ENCODE measurements around the gene GHRL. TPM values are rescaled to one million over a fixed set of nuclear protein-coding genes. Genes with fewer than 3 reads are reported as not detected.
A peak's percentile ranks its signal among the peaks of the same experiment; 100 is the strongest.

Gene GHRL
- total RNA-seq, 2 donors from 2014 or later, result 3.6 to 4.2 TPM

DNA sequence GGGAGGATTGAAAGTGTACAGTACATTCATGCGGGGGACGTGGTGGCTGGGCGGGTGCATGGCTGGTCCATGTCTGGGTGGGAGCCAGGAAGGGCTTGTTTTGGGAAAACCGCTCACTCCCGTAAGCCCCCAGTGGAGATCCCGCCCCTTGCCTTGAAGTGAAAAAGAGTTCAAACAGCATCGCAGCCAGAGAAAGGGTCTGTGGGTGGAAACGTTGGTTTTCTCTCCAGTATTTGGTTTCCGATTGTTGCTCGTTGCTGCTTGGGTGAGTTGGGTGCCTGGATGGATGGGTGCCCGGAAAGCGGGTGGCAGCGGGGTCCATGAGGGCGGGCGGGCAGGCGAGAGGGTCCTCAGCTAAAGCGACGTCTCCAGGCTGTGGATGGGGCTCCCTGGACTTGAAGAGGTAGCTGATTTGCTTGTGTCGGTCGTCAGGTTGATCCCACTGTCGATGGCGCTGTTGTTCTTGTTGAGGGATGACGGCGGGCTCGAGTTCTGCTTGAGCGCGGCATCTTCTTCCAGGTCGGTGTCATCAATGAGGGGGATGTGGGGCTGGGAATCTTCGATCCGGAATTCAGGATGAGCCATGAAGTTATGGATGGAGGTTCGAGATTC is 35.8 kb upstream of the GHRL start:
- Histone ChIP-seq H3K9me3 (no peaks in the 10 kb centered on the region), H3K4me1 (no peaks in the 10 kb centered on the region), H3K4me3 (no peak overlapping the region), H3K36me3 (replicated peaks in 1 of 2; ENCODE audit: insufficient read depth in 1 of 2, low read depth in 2 of 2) (no peaks in the 10 kb centered on the region), H3K27ac (no peak overlapping the region), H3K27me3 (peaks cover 0 to 4% of the 10 kb centered on the region in 2 donors)
- no peak for ATAC-seq
- WGBS, 2 donors, result 18 to 34% methylated on average over 27 to 31 of the region's 31 CpGs
- DNase-seq, result no peak
- TF ChIP-seq, protein P1, sequence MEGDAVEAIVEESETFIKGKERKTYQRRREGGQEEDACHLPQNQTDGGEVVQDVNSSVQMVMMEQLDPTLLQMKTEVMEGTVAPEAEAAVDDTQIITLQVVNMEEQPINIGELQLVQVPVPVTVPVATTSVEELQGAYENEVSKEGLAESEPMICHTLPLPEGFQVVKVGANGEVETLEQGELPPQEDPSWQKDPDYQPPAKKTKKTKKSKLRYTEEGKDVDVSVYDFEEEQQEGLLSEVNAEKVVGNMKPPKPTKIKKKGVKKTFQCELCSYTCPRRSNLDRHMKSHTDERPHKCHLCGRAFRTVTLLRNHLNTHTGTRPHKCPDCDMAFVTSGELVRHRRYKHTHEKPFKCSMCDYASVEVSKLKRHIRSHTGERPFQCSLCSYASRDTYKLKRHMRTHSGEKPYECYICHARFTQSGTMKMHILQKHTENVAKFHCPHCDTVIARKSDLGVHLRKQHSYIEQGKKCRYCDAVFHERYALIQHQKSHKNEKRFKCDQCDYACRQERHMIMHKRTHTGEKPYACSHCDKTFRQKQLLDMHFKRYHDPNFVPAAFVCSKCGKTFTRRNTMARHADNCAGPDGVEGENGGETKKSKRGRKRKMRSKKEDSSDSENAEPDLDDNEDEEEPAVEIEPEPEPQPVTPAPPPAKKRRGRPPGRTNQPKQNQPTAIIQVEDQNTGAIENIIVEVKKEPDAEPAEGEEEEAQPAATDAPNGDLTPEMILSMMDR (IDR thresholded peaks at IDR 0.05), result no peak
- TF ChIP-seq POLR2A (IDR thresholded peaks at IDR 0.05), result no peak
- intact Hi-C loops (cut with DNase I), result no loop called here

DNA sequence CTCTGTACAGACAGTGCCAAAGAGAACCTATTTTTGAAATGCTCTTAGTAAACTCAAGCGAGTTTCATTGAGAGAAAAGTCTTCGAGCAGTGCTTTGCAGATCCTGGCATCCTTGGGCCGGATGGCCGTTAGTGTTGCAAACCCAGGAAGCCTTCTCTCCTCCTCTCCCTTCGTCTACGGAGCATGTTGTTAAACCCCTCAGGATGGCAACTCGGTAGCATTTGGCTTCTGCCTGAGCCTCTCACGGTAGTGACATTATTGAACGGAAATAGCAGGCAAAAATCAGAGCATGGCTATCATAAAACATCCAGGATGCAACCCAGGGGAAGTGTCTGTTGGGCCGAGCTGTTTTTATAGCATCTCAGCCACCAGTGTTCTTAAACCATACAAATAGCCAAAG is 34.8 kb upstream of the GHRL start:
- intact Hi-C loops (cut with DNase I), result no loop called here
- TF ChIP-seq, protein P1 (IDR thresholded peaks at IDR 0.05), result no peak
- DNase-seq, result no peak
- WGBS, 2 donors, result 45 to 54% methylated on average over 10 of the region's 10 CpGs
- Histone ChIP-seq H3K9me3 (no peaks in the 10 kb centered on the region), H3K36me3 (replicated peaks in 1 of 2; ENCODE audit: insufficient read depth in 1 of 2, low read depth in 2 of 2) (no peaks in the 10 kb centered on the region), H3K27me3 (peaks cover 0 to 4% of the 10 kb centered on the region in 2 donors), H3K4me1 (no peaks in the 10 kb centered on the region), H3K4me3 (no peak overlapping the region), H3K27ac (no peak overlapping the region)
- ATAC-seq, result no peak

DNA sequence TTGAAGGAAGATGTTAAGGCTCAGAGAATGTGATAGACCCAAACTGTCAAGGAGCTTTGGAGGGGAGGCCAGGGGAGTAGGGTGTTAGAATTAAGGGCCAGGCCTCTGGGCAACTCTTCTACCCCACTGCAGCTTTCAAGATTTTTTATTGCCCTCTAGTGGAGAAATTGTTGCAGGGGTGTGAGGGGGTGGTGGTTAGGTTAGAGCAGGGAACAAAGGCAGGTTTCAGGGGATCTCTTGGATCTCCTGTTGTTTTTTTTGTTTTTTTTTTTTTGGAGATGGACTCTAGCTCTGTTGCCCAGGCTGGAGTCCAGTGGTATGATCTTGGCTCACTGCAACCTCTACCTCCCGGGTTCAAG is 29.6 kb upstream of the GHRL start:
- ATAC-seq (no peak), DNase-seq (no peak)
- no peak for TF ChIP-seq POLR2A (IDR thresholded peaks at IDR 0.05)
- TF ChIP-seq, protein P1 (IDR thresholded peaks at IDR 0.05), result peak in 1 of 7 experiments; percentile 5
- Histone ChIP-seq H3K27ac (no peak overlapping the region), H3K4me3 (no peak overlapping the region), H3K4me1 (peaks cover 22% of the 10 kb centered on the region), H3K9me3 (no peaks in the 10 kb centered on the region), H3K27me3 (no peaks in the 10 kb centered on the region), H3K36me3 (replicated peaks in 1 of 2; ENCODE audit: insufficient read depth in 1 of 2, low read depth in 2 of 2) (no peaks in the 10 kb centered on the region)
- 73 to 93% methylated on average over 1 of the region's 1 CpG for WGBS, 2 donors
- intact Hi-C loops (cut with DNase I), result no loop called here

DNA sequence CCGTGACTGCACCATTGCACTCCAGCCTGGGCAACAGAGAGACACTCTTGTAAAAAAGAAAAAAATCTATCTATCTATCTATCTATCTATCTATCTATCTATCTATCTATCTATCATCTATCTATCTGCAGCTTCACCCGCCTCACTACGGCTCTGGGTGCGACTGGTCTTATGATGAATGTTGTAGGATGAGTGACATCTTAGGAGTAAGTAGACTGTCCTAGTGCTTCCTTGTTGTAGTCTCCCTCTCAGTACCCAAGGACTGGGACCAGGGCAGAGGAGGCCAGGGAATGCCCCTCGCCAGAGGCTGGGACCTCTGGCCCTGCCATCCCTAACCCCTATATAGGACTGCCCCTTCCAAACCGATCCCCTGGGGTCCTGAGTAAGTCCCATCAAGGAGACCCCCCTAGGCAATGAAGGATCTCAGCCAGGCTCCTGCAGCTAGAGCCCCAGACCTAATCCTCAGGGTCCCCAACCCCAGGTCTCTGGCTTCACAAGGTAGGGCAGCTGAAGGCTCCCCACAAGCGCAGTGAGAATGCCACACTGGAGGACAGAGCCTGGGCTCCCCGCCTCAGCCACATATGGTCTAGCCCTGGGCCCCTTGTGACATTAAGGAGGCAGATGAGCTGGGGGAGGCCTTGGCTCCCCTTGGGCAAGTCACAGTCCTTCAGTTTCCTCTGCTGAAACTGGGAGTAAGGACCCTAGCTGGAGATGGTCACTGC is 29.0 kb upstream of the GHRL start:
- no peaks in the 10 kb centered on the region for H3K27me3 ChIP-seq
- DNase-seq (no peak), ATAC-seq (no peak)
- H3K27ac ChIP-seq, result peak overlapping the region in 3 of 4 donors; percentile 70 to 89 (median 85)
- no peak overlapping the region for H3K4me3 ChIP-seq
- H3K4me1 ChIP-seq, result peaks cover 26% of the 10 kb centered on the region
- WGBS, 2 donors, result 83 to 92% methylated on average over 5 to 8 of the region's 8 CpGs
- intact Hi-C loops (cut with DNase I), result no loop called here
- no peaks in the 10 kb centered on the region for H3K9me3 ChIP-seq
- TF ChIP-seq, protein P1 (IDR thresholded peaks at IDR 0.05), result no peak
- no peak for TF ChIP-seq POLR2A (IDR thresholded peaks at IDR 0.05)
- H3K36me3 ChIP-seq (replicated peaks in 1 of 2; ENCODE audit: insufficient read depth in 1 of 2, low read depth in 2 of 2), result no peaks in the 10 kb centered on the region

DNA sequence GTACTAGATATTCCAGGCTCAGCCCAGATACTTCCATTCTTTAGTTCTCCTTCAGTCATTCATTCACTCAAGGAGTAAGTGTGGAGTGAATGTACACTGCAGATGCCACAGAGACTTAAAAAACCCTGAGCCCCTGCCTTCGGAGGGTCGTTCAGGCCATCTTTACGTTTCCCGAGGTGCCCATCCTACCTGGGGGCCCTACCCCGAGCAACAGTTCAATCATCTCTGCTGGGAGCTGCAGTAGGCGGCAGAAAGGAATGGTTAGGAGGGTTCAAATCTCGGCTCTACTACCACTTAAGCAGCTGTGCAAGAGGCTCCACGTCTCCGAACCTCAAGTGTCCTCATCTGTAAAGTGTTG is 27.6 kb upstream of the GHRL start:
- H3K27me3 ChIP-seq, result no peaks in the 10 kb centered on the region
- peaks cover 0 to 12% of the 10 kb centered on the region in 2 donors for H3K36me3 ChIP-seq (replicated peaks in 1 of 2; ENCODE audit: insufficient read depth in 1 of 2, low read depth in 2 of 2)
- DNase-seq (no peak), ATAC-seq (no peak)
- H3K27ac ChIP-seq, result peak overlapping the region; percentile 70 to 89 (median 86)
- WGBS, 2 donors, result 0 to 1% methylated on average over 9 of the region's 9 CpGs
- H3K4me1 ChIP-seq, result peaks cover 26% of the 10 kb centered on the region
- peak overlapping the region; percentile 85 to 92 for H3K4me3 ChIP-seq
- H3K9me3 ChIP-seq, result no peaks in the 10 kb centered on the region
- intact Hi-C loops (cut with DNase I), result no loop called here
- TF ChIP-seq POLR2A (IDR thresholded peaks at IDR 0.05), result no peak
- TF ChIP-seq, protein P1 (IDR thresholded peaks at IDR 0.05), result no peak

Data from body of pancreas (tissue), 4 donors.